ENCODE data around the gene NAV2.

NAV2 gene

GRCh38 chr11:20008190-20008870 is 295.7 kb downstream of the NAV2 start:
- no peaks in the 10 kb centered on the region for H3K27me3 ChIP-seq (ENCODE audit: control insufficient read depth, insufficient read depth, low read length)
- no peaks in the 10 kb centered on the region for H3K36me3 ChIP-seq (ENCODE audit: control insufficient read depth, insufficient read depth, low read length)
- H3K4me1 ChIP-seq (ENCODE audit: control insufficient read depth, insufficient read depth, low read length), result peaks cover 3% of the 10 kb centered on the region
- H3K9me3 ChIP-seq (ENCODE audit: control insufficient read depth, low read length), result no peaks in the 10 kb centered on the region
- no peak overlapping the region for H3K9ac ChIP-seq (ENCODE audit: low read length)
- no peak overlapping the region for H3K4me3 ChIP-seq (ENCODE audit: low read length)

GRCh38 chr11:20008871-20009644 is 296.4 kb downstream of the NAV2 start:
- Histone ChIP-seq H3K27me3 (ENCODE audit: control insufficient read depth, insufficient read depth, low read length) (no peaks in the 10 kb centered on the region), H3K4me1 (ENCODE audit: control insufficient read depth, insufficient read depth, low read length) (no peaks in the 10 kb centered on the region), H3K4me3 (ENCODE audit: low read length) (no peak overlapping the region), H3K9ac (ENCODE audit: low read length) (no peak overlapping the region), H3K9me3 (ENCODE audit: control insufficient read depth, low read length) (no peaks in the 10 kb centered on the region), H3K36me3 (ENCODE audit: control insufficient read depth, insufficient read depth, low read length) (no peaks in the 10 kb centered on the region)

DNA sequence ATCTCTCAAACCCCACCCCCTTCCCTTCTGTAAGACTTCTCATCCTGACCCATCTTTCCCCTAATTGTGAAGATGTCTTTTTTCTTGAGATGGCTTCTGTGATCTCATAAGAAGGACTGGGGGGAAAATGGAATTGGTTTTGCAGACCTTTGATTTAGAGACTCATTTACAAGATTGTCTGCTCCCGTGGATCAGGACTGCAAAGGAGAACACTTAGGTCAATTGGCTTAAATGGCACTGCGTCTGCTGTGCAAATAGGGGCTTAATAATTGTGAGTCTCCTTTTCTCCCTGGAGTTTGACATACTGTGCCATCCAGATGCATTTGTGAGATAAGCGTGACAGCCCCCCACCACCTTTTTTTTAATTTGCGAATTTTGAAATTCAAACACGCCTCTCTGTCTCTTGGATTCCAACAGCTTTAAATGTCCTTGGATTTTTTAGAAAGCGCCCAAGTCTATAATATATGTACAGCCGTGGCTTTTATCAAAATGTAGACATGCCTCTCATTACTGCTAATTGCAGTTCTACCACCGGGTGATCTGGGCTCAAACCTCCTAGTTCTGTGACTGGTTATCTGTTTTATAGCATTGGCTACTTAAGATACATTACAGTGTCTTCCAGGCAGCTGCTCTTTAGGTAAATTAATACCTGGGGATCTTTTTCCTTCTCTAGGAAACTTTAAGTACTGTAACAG is 297.7 kb downstream of the NAV2 start:
- Histone ChIP-seq H3K27me3 (ENCODE audit: control insufficient read depth, insufficient read depth, low read length) (no peaks in the 10 kb centered on the region), H3K9me3 (ENCODE audit: control insufficient read depth, low read length) (no peaks in the 10 kb centered on the region), H3K4me3 (ENCODE audit: low read length) (no peak overlapping the region), H3K36me3 (ENCODE audit: control insufficient read depth, insufficient read depth, low read length) (no peaks in the 10 kb centered on the region), H3K9ac (ENCODE audit: low read length) (no peak overlapping the region), H3K4me1 (ENCODE audit: control insufficient read depth, insufficient read depth, low read length) (no peaks in the 10 kb centered on the region)

DNA sequence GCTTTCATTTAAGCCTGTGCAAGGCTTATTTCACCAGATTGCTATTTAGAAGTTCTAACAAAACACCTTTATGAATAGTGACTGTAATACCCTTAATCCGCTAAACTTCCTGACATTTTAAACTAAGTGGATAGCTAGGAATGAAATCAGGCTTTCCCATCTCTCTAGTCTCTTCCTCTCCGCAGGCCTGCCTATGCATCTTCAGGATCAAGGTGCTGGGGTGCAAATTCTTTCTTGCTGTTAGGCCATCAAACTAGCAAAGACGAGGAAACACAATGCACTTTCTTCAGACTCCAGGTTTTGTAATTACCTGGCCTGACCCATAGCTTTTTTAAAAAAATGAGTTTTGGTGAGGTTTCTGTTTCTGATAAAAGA is 298.2 kb downstream of the NAV2 start:
- H3K4me3 ChIP-seq (ENCODE audit: low read length), result no peak overlapping the region
- no peak overlapping the region for H3K9ac ChIP-seq (ENCODE audit: low read length)
- H3K36me3 ChIP-seq (ENCODE audit: control insufficient read depth, insufficient read depth, low read length), result no peaks in the 10 kb centered on the region
- no peaks in the 10 kb centered on the region for H3K4me1 ChIP-seq (ENCODE audit: control insufficient read depth, insufficient read depth, low read length)
- H3K9me3 ChIP-seq (ENCODE audit: control insufficient read depth, low read length), result no peaks in the 10 kb centered on the region
- no peaks in the 10 kb centered on the region for H3K27me3 ChIP-seq (ENCODE audit: control insufficient read depth, insufficient read depth, low read length)

DNA sequence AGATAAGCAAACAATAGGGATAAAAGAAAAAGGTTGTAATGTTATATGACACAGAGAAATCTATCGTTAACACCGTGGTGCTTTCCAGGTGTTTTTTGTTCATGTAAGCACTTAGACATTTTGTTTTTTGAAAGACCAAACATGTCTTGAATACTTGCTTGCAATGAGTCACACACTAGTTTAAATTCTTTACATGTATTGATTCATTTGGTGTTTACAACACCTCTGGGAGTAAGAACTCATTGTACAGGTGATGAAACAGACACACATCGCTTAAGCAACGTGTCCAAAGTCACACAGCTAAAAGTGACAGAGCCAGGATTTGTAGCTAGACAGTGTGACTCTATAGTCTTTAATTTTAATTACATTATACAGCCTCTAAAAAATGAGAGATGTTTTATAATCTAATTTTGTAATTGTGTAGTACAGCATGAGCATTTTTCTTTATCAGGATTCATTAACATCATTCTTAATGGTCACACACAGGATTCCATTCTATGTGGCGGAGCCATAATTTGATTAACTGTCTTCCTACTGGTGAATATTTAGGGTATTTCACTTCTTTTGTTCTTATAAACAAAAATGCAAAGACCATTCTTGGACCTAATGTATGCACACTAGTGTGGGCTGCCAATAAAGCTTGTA is 298.8 kb downstream of the NAV2 start:
- H3K27me3 ChIP-seq (ENCODE audit: control insufficient read depth, insufficient read depth, low read length), result no peaks in the 10 kb centered on the region
- no peak overlapping the region for H3K4me3 ChIP-seq (ENCODE audit: low read length)
- no peaks in the 10 kb centered on the region for H3K36me3 ChIP-seq (ENCODE audit: control insufficient read depth, insufficient read depth, low read length)
- no peaks in the 10 kb centered on the region for H3K9me3 ChIP-seq (ENCODE audit: control insufficient read depth, low read length)
- H3K4me1 ChIP-seq (ENCODE audit: control insufficient read depth, insufficient read depth, low read length), result no peaks in the 10 kb centered on the region
- H3K9ac ChIP-seq (ENCODE audit: low read length), result no peak overlapping the region

GRCh38 chr11:20013346-20014066 is 300.9 kb downstream of the NAV2 start:
- Histone ChIP-seq H3K27me3 (ENCODE audit: control insufficient read depth, insufficient read depth, low read length) (no peaks in the 10 kb centered on the region), H3K4me3 (ENCODE audit: low read length) (no peak overlapping the region), H3K9ac (ENCODE audit: low read length) (no peak overlapping the region), H3K9me3 (ENCODE audit: control insufficient read depth, low read length) (no peaks in the 10 kb centered on the region), H3K4me1 (ENCODE audit: control insufficient read depth, insufficient read depth, low read length) (no peaks in the 10 kb centered on the region), H3K36me3 (ENCODE audit: control insufficient read depth, insufficient read depth, low read length) (no peaks in the 10 kb centered on the region)

GRCh38 chr11:20014067-20014402 is 301.4 kb downstream of the NAV2 start:
- H3K4me3 ChIP-seq (ENCODE audit: low read length), result no peak overlapping the region
- no peaks in the 10 kb centered on the region for H3K36me3 ChIP-seq (ENCODE audit: control insufficient read depth, insufficient read depth, low read length)
- no peaks in the 10 kb centered on the region for H3K4me1 ChIP-seq (ENCODE audit: control insufficient read depth, insufficient read depth, low read length)
- no peak overlapping the region for H3K9ac ChIP-seq (ENCODE audit: low read length)
- no peaks in the 10 kb centered on the region for H3K27me3 ChIP-seq (ENCODE audit: control insufficient read depth, insufficient read depth, low read length)
- no peaks in the 10 kb centered on the region for H3K9me3 ChIP-seq (ENCODE audit: control insufficient read depth, low read length)

DNA sequence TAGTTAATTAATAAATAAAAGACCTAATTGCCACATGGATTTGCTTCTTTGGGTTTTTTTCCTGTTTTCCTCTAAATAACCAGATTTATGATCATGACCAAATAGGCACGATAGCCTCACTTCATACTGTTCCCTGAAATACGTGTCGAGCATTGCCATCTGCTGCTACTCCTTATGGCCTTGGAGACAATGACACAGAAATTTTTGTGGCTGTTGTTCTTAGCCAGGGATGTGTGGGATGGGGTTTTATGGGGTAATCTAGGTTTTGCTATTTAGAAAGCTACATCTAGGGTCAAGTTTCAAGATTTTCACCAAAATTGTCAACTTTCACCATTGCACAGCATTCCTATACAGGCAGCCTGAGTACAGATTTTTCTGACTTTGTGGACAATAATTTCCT is 302.5 kb downstream of the NAV2 start:
- Histone ChIP-seq H3K9ac (ENCODE audit: low read length) (no peak overlapping the region), H3K4me3 (ENCODE audit: low read length) (no peak overlapping the region), H3K36me3 (ENCODE audit: control insufficient read depth, insufficient read depth, low read length) (no peaks in the 10 kb centered on the region), H3K4me1 (ENCODE audit: control insufficient read depth, insufficient read depth, low read length) (no peaks in the 10 kb centered on the region), H3K9me3 (ENCODE audit: control insufficient read depth, low read length) (no peaks in the 10 kb centered on the region), H3K27me3 (ENCODE audit: control insufficient read depth, insufficient read depth, low read length) (no peaks in the 10 kb centered on the region)

GRCh38 chr11:20015529-20016427 is 303.1 kb downstream of the NAV2 start:
- H3K4me1 ChIP-seq (ENCODE audit: control insufficient read depth, insufficient read depth, low read length), result no peaks in the 10 kb centered on the region
- no peak overlapping the region for H3K4me3 ChIP-seq (ENCODE audit: low read length)
- H3K9ac ChIP-seq (ENCODE audit: low read length), result no peak overlapping the region

DNA sequence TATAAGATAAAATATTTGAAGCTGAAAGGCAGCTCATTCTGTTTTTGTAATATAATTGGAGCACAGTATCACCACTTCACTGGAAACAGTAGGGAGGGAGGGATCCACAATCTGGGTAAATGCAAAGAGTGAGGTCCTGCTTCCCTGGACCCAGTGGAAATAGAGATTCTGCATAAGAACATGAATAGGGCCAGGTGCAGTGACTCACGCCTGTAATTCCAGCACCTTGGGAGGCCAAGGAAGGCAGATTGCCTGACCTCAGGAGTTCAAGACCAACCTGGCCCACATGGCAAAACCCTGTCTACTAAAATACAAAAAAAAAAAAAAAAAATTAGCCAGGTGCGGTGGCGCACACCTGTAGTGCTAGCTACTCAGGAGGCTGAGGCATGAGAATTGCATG is 303.9 kb downstream of the NAV2 start:
- Histone ChIP-seq H3K9me3 (ENCODE audit: control insufficient read depth, low read length) (no peaks in the 10 kb centered on the region), H3K27me3 (ENCODE audit: control insufficient read depth, insufficient read depth, low read length) (no peaks in the 10 kb centered on the region), H3K4me3 (ENCODE audit: low read length) (no peak overlapping the region), H3K4me1 (ENCODE audit: control insufficient read depth, insufficient read depth, low read length) (no peaks in the 10 kb centered on the region), H3K36me3 (ENCODE audit: control insufficient read depth, insufficient read depth, low read length) (no peaks in the 10 kb centered on the region), H3K9ac (ENCODE audit: low read length) (no peak overlapping the region)

More at GRCh38 chr11:20015529-20016427, 303.1 kb downstream of the NAV2 start:
- no peaks in the 10 kb centered on the region for H3K36me3 ChIP-seq (ENCODE audit: control insufficient read depth, insufficient read depth, low read length)
- H3K27me3 ChIP-seq (ENCODE audit: control insufficient read depth, insufficient read depth, low read length), result no peaks in the 10 kb centered on the region
- no peaks in the 10 kb centered on the region for H3K9me3 ChIP-seq (ENCODE audit: control insufficient read depth, low read length)

- Histone ChIP-seq H3K27me3 (ENCODE audit: control insufficient read depth, insufficient read depth, low read length) (no peaks in the 10 kb centered on the region), H3K9me3 (ENCODE audit: control insufficient read depth, low read length) (no peaks in the 10 kb centered on the region), H3K36me3 (ENCODE audit: control insufficient read depth, insufficient read depth, low read length) (no peaks in the 10 kb centered on the region), H3K4me1 (ENCODE audit: control insufficient read depth, insufficient read depth, low read length) (no peaks in the 10 kb centered on the region), H3K4me3 (ENCODE audit: low read length) (no peak overlapping the region), H3K9ac (ENCODE audit: low read length) (no peak overlapping the region)
Measured at GRCh38 chr11:20017320-20017719, 304.7 kb downstream of the NAV2 start.
